Head of caudate nucleus (tissue), 42 donors: ENCODE data around the gene SLC7A6.

Experiments used
- DNase-seq, 42 donors: peaks; one replicate each; pipeline versions ENCODE4 v3.0.0 to v3.0.0-alpha.2; 2020 to 2021; ENCODE audit warnings: mixed read lengths in 7 of 42
- intact Hi-C: fragments of 100-400 bp; cut with DNase I; formaldehyde crosslinking; loops from one replicate; pipeline ENCODE4 v1.15.0; 2022

The SLC7A6 gene

GRCh38 chr16:68289621-68290329 lies 25.4 kb downstream of the SLC7A6 start:
- intact Hi-C loops: no loop called here
- peak in 2 of 42 donors; percentile 12 to 39 for DNase-seq

- intact Hi-C loops: no loop called here
- no peak for DNase-seq
Observed at GRCh38 chr16:68290450-68290849, 26.1 kb downstream of the SLC7A6 start.

- intact Hi-C loops: no loop called here
- no peak for DNase-seq
Observed at GRCh38 chr16:68291227-68291626, 26.9 kb downstream of the SLC7A6 start.

- DNase-seq: no peak
- intact Hi-C loops: no loop called here
Observed at GRCh38 chr16:68292425-68292824, 28.1 kb downstream of the SLC7A6 start.

- DNase-seq: no peak
- intact Hi-C loops: no loop called here
Observed at GRCh38 chr16:68296291-68296690, 32.0 kb downstream of the SLC7A6 start.

GRCh38 chr16:68296693-68297092 lies 32.4 kb downstream of the SLC7A6 start:
- intact Hi-C loops: no loop called here
- DNase-seq: peak in 13 of 42 donors; percentile 8 to 52 (median 30)

GRCh38 chr16:68297908-68298307 lies 33.6 kb downstream of the SLC7A6 start:
- no peak for DNase-seq
- intact Hi-C loops: no loop called here

- DNase-seq: no peak
- intact Hi-C loops: no loop called here
Observed at GRCh38 chr16:68298312-68298711, 34.0 kb downstream of the SLC7A6 start.

- intact Hi-C loops: no loop called here
- DNase-seq: peak in 38 of 42 donors; percentile 13 to 69 (median 42)
Observed at GRCh38 chr16:68298907-68299561, 34.7 kb downstream of the SLC7A6 start.

- no peak for DNase-seq
- intact Hi-C loops: no loop called here
Observed at GRCh38 chr16:68299571-68300453, 35.5 kb downstream of the SLC7A6 start.

GRCh38 chr16:68300734-68301459 lies 36.6 kb downstream of the SLC7A6 start:
- intact Hi-C loops: no loop called here
- DNase-seq: no peak

- intact Hi-C loops: no loop called here
- no peak for DNase-seq
Observed at GRCh38 chr16:68306633-68307032, 42.3 kb downstream of the SLC7A6 start.

GRCh38 chr16:68309799-68310198 lies 45.5 kb downstream of the SLC7A6 start:
- intact Hi-C loops: loop anchor here (5.0 to 10.0 kb wide), 2 partner anchors 62 to 225 kb away; partner anchors contain the start of genes NFATC3 and PLA2G15
- no peak for DNase-seq

- DNase-seq: peak in 9 of 42 donors; percentile 6 to 39 (median 17)
- intact Hi-C loops: loop anchor here (5.0 to 10.0 kb wide), 2 partner anchors 63 to 226 kb away; partner anchors contain the start of genes NFATC3 and PLA2G15
Observed at GRCh38 chr16:68310437-68310773, 46.1 kb downstream of the SLC7A6 start.

- peak; percentile 87 to 98 (median 94) for DNase-seq
- intact Hi-C loops: loop anchor here (5.0 to 10.0 kb wide), 2 partner anchors 64 to 226 kb away; partner anchors contain the start of genes NFATC3 and PLA2G15
Observed at GRCh38 chr16:68310774-68311511, 46.6 kb downstream of the SLC7A6 start, which contains the start of the genes PRMT7 and SLC7A6OS. Gene PRMT7, plus strand, starts transcription at chr16:68311019. Its CDS starts 4,961 bp downstream, at chr16:68315980. Gene SLC7A6OS, minus strand, starts transcription at chr16:68310946. Its CDS starts 20 bp downstream, at chr16:68310926.

- no peak for DNase-seq
- intact Hi-C loops: loop anchor here (5.0 to 10.0 kb wide), 2 partner anchors 66 to 228 kb away; partner anchors contain the start of genes NFATC3 and PLA2G15
Observed at GRCh38 chr16:68313116-68313515, 48.8 kb downstream of the SLC7A6 start.

GRCh38 chr16:68319185-68319908 lies 55.0 kb downstream of the SLC7A6 start:
- intact Hi-C loops: loop anchor here (10.0 kb wide), 1 partner anchor 235 kb away; the partner anchor contains the start of gene NFATC3

More at GRCh38 chr16:68319185-68319908, 55.0 kb downstream of the SLC7A6 start:
- no peak for DNase-seq
